HG03045 (cell line): ENCODE data around the gene TMEM98.
"Not testable (repeated sequence)": the region's sequence is repeated elsewhere in the genome, so short reads cannot be mapped to it uniquely, and the experiment has no call there.

Experiments
- ATAC-seq: cut with Tn5 transposase; IDR thresholded peaks from one replicate; pipeline ENCODE4 v1.9.1; 2021; ENCODE audit warnings: mild to moderate bottlenecking, moderate library complexity; ENCODE audit not compliant: unreplicated experiment

TMEM98 gene

DNA sequence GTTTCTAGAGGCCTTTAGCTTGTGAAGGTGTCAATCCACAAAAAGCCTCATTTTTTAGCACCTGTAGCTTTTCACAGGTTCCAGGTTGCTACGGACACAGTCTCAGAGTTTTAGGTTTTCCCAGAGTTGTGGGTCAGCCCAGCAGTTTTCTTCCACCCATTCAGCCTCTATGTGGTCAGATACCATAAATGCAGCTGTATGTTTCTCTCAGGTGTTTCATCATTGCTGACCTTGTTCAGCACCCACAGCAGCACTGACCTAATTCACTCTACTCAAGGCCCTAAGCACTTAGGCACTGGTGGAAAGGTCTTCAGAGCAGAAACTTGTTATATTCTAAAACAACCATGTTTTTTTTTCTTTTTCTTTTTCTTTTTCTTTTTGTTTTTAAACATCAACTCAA is 48.7 kb downstream of the TMEM98 start:
- no peak for ATAC-seq

DNA sequence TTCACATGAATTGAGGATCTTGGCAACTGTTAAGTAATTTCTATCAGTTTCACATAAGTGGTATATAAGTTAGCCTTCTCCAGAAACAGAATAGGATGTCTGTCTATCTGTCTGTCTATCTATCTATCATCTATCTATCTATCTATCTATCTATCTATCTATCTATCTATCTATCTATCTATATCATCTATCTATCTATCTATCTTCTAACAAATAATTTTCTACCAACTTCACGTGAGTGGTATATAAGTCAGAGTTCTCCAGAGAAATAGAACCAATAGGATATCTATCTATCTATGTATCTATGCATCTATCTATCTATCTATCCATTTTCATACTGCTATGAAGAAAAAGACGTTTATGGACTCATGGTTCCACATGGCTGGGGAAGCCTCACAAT is 52.3 kb downstream of the TMEM98 start:
- ATAC-seq, result no peak

DNA sequence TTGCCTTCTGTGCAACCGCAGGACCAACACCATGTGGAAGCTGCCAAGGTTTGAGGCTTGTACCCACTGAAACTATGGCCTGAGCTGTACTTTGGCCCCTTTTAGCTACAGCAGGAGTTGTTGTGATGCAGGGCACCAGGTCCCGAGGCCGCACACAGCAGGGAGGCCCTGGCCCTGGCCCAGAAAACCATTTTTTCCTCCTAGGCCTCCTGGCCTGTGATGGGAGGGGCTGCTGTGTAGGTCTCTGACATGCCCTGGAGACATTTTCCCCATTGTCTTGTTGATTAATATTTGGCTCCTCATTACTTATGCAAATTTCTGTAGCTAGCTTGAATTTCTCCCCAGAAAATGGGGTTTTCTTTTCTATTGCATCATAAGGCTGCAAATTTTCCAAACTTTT is 53.7 kb downstream of the TMEM98 start:
- not testable (repeated sequence) for ATAC-seq

DNA sequence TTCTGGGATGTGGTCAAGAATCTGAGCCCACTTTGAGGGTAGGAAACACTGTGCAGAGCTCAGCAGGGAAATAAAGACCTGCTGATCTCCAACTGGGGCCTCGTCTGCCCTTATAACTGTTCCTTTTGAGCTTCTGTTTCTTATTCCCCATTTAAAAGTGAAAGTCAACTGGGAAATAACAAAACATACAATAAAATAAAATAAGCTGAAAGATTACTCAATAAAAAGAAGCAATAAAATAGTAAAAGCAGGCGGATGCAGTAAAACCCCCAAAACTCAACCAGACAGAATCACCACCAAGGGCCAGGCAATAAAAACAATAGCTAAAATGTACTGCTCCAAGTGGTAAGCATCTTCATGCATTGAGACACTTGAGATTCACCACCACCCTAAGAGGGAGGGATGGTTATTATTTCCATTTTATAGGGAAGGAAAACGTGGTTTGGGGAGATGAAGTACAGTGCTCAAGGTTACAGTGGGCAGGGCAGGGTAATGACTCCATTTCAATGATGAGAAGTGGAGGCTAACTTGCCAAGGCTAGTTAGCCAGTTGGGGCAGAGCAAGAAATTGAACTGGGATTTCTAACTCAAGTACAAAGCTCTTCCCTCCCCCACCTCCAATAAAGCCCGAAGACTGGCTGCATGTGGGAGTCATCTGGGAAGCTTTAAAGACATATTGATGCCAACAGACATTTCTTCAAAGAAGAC is 57.2 kb downstream of the TMEM98 start:
- ATAC-seq, result no peak

DNA sequence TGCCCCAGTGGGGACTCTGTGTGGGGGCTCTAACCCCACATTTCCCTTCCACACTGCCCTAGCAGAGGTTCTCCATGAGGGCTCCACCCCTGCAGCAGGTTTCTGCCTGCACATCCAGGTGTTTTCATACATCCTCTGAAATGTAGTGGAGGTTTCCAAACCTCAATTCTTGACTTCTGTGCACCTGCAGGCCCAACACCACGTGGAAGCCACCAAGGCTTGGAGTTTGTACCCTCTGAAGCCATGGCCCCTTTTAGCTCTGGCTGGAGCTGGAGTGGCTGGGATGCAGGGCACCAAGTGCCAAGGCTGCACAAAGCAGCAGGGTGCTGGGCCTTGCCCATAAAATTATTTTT is 59.5 kb downstream of the TMEM98 start:
- ATAC-seq, result not testable (repeated sequence)

DNA sequence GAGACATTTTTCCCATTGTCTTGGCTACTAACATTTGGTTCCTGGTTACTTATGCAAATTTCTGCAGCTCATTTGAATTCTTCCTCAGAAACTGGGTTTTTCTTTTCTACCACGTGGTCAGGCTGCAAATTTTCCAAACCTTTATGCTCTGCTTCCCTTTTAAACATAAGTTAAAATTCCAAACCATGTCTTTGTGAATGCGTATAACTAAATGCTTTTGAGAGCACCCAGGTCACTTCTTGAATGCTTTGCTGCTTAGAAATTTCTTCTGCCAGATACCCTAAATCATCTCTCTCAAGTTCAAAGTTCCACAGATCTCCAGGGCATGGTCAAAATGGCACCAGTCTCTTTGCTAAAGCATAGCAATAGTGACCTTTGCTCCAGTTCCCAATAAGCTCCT is 59.9 kb downstream of the TMEM98 start:
- ATAC-seq, result not testable (repeated sequence)

DNA sequence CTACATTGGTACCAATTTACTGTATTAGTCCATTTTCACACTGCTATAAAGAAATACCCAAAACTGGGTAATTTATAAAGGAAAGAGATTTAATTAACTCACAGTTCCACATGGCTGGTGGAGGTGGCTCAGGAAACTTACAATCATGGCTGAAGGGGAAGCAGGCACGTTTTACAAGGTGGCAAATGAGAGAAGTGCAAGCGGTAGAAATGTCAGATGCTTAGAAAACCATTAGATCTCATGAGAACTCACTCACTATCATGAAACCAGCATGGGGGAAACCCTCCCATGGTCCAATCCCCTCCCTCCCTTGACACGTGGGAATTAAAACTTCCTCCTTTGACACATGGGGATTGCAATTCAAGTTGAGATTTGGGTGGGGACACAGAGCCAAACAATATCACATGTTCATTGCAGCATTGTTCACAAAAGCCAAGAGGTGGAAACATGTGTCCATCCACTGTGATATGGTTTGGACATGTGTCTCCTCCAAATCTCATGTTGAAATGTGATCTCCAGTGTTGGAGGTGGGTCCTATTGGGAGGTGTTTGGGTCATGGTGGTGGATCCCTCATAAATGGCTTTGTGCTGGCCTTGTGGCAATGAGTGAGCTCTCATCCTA is 60.6 kb downstream of the TMEM98 start:
- ATAC-seq, result no peak

DNA sequence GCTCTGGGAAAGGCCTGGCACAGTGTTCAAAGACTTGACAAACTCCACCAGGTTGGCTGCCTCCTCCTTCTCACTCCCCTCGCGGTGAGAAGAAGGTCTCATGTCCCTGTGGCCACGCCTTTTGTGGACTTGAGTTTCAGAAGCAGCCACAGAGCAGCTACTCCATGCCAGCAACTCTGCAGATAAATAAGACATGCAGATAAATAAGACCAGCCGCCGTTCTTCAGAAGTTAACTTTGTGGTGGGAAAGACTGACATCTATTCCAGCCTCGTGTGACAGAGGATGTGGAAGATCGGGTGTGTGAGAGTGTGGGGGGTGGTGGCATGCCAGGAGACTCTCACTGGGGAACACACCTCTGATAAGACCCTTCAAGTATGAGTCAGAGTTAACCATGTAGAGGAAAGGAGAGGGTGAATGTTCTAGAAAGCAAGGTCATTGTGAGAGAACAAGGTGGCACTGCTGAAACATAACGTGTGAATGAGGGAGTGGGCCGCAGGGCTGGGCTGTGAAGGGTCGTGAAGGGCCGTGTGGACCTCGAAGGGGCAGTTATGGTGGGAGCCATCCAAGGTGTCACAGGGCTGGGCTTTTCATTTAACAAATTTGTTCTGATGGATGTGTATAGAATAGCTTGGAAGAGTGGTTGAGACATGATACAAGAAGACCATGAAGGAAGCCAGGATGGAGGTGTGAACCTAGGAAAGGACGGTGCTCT is 64.5 kb downstream of the TMEM98 start:
- ATAC-seq, result no peak

DNA sequence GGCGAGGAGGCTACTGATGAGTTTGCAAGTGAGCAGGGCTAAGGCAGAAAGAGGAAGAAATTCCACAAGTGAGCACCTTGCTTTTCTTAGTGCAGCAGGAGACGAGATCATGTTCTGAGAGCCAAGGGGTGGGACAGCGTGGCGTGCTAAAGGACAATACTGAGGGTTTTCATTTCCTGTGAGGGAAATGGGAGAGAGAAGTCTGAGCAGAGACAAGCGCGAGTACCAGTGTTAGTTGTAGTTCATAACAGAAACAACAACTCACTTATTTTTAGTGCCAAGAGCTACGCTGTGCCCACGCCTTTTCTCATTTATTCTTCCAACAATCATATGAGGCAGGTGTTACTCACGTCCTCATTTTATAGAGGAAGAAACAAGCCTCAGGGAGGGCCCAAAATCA is 66.0 kb downstream of the TMEM98 start:
- ATAC-seq, result no peak
